SK-N-SH treated with all-trans-retinoic acid at 6 μM for 48 hours (cell line): ENCODE results near the gene BPHL.

Experiments used
- ATAC-seq: fragments of 200-7000 bp; cut with Tn5 transposase; 3 replicates; pipeline ENCODE4 v1.9.1; 2020; ENCODE audit warnings: mild to moderate bottlenecking, moderate library complexity
- ARNTL ChIP-seq: fragments of 450-650 bp; formaldehyde crosslinking; IDR thresholded peaks from 2 replicates; pipeline ENCODE4 v1.5.0; 2020; ENCODE audit warnings: low read depth, mild to moderate bottlenecking, moderate library complexity, borderline replicate concordance
- BACH2 ChIP-seq: fragments of 250-450 bp; sonication (Bioruptor Pico); IDR thresholded peaks from 2 replicates; pipeline ENCODE4 v1.9.0; 2021; ENCODE audit warnings: mild to moderate bottlenecking, borderline replicate concordance
- CSDC2 ChIP-seq: fragments of 250-450 bp; sonication (Bioruptor Pico); IDR thresholded peaks from 2 replicates; pipeline ENCODE4 v1.5.0; 2020; ENCODE audit warnings: mild to moderate bottlenecking, moderate library complexity
- ESRRG ChIP-seq: fragments of 250-450 bp; sonication (Bioruptor Pico); IDR thresholded peaks from 2 replicates; pipeline ENCODE4 v1.6.1; 2021; ENCODE audit warnings: mild to moderate bottlenecking
- GLIS3 ChIP-seq: fragments of 250-450 bp; sonication (Bioruptor Pico); IDR thresholded peaks from 2 replicates; pipeline ENCODE4 v1.5.0; 2020; ENCODE audit warnings: mild to moderate bottlenecking, moderate library complexity
- ISL1 ChIP-seq: fragments of 250-450 bp; sonication (Bioruptor Pico); IDR thresholded peaks from 2 replicates; pipeline ENCODE4 v2.1.2; 2022; ENCODE audit warnings: mild to moderate bottlenecking, moderate library complexity
- OSR1 ChIP-seq: fragments of 250-450 bp; sonication (Bioruptor Pico); IDR thresholded peaks from 2 replicates; pipeline ENCODE4 v1.8.0; 2022; ENCODE audit warnings: moderate library complexity, mild to moderate bottlenecking, inconsistent platforms
- PPARA ChIP-seq: fragments of 250-450 bp; sonication (Bioruptor Pico); IDR thresholded peaks from 2 replicates; pipeline ENCODE4 v1.5.0; 2020; ENCODE audit warnings: mild to moderate bottlenecking, borderline replicate concordance
- RARB ChIP-seq: fragments of 250-450 bp; sonication (Bioruptor Pico); IDR thresholded peaks from 2 replicates; pipeline ENCODE4 v1.8.0; 2021; ENCODE audit warnings: mild to moderate bottlenecking, moderate library complexity
- TCF4 ChIP-seq: fragments of 250-450 bp; sonication (Bioruptor Pico); IDR thresholded peaks from 2 replicates; pipeline ENCODE4 v1.8.0; 2021; ENCODE audit warnings: mild to moderate bottlenecking, moderate library complexity, borderline replicate concordance
- TOX ChIP-seq: fragments of 250-450 bp; sonication (Bioruptor Pico); IDR thresholded peaks from 2 replicates; pipeline ENCODE4 v1.8.0; 2021; ENCODE audit warnings: mild to moderate bottlenecking, moderate library complexity, borderline replicate concordance
- ZC3H10 ChIP-seq: fragments of 250-450 bp; sonication (Bioruptor Pico); IDR thresholded peaks from 2 replicates; pipeline ENCODE4 v1.5.1; 2021; ENCODE audit warnings: mild to moderate bottlenecking, moderate library complexity
- ZFP3 ChIP-seq: fragments of 250-450 bp; sonication (Bioruptor Pico); IDR thresholded peaks from 2 replicates; pipeline ENCODE4 v1.5.0; 2020; ENCODE audit warnings: mild to moderate bottlenecking, moderate library complexity
- ZNF565 ChIP-seq: fragments of 450-650 bp; formaldehyde crosslinking; conservative IDR thresholded peaks from 2 replicates; pipeline ENCODE4 v1.5.0; 2020; ENCODE audit warnings: low read depth, mild to moderate bottlenecking, moderate library complexity
- ZNF70 ChIP-seq: fragments of 450-650 bp; formaldehyde crosslinking; IDR thresholded peaks from 2 replicates; pipeline ENCODE4 v1.5.0; 2020; ENCODE audit warnings: mild to moderate bottlenecking, moderate library complexity
- ZNF8 ChIP-seq: fragments of 450-650 bp; formaldehyde crosslinking; IDR thresholded peaks from 2 replicates; pipeline ENCODE4 v1.5.0; 2020; ENCODE audit warnings: mild to moderate bottlenecking, moderate library complexity
- TF ChIP-seq, protein P1 (sequence below): fragments of 250-450 bp; sonication (Bioruptor Pico); IDR thresholded peaks from 2 replicates; pipeline ENCODE4 v1.5.1; 2021; ENCODE audit warnings: mild to moderate bottlenecking, moderate library complexity
- TF ChIP-seq, protein P2 (sequence below): fragments of 250-450 bp; sonication (Bioruptor Pico); IDR thresholded peaks from 2 replicates; pipeline ENCODE4 v1.8.0; 2021; ENCODE audit warnings: low read depth, mild to moderate bottlenecking, moderate library complexity, borderline replicate concordance
- TF ChIP-seq, protein P3 (sequence below): fragments of 250-450 bp; sonication (Bioruptor Pico); IDR thresholded peaks from 2 replicates; pipeline ENCODE4 v1.5.1; 2020; ENCODE audit warnings: low read depth, mild to moderate bottlenecking, moderate library complexity
- TF ChIP-seq, protein P4 (sequence below): fragments of 250-450 bp; sonication (Bioruptor Pico); IDR thresholded peaks from 2 replicates; pipeline ENCODE4 v1.5.0; 2020; ENCODE audit warnings: mild to moderate bottlenecking, moderate library complexity
- TF ChIP-seq, protein P5 (sequence below): fragments of 250-450 bp; sonication (Bioruptor Pico); IDR thresholded peaks from 2 replicates; pipeline ENCODE4 v1.8.0; 2020; ENCODE audit warnings: mild to moderate bottlenecking, moderate library complexity, borderline replicate concordance

BPHL gene

DNA sequence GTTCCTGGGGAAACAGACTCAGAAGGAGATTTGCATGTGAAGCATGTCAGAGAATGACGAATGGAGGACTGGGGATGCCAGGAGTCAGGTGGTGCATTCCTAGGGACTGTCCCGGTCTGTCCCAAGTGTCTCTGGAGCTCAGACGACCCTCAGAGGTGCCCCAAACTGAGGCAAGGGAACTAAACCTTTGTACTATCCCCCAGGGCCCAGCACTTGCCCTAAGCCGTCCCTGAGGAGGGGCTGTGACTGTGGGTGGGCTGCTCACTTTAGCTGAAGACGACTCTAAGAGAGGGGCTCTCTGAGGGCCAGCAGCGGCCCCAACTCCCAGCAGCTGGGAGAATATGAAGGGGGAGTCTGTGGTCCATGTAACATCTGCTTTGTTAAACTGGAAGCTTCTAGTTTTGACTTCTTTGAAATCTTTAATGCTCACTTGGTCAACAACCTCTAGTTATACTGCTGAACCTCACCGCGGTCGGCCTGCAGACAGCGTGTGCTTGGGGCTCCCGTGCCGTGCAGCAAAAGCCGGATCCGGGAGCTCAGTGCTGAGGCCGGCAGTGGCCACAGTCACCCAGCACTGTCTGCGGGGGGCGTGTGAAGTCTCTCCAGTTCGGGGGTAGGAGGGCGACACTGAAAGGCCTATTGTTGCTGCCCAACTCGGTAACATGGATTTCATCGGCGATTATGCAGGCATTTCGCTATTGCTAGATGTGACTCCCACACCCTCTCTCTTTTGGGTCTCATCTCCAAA is 74.8 kb downstream of the BPHL start:
- TF ChIP-seq ZNF565 (no peak), CSDC2 (CRISPR knock-in tag) (no peak), RARB (CRISPR knock-in tag) (no peak), PPARA (no peak), ESRRG (no peak), ARNTL (CRISPR knock-in tag) (no peak), GLIS3 (no peak), ZC3H10 (CRISPR knock-in tag) (no peak), TCF4 (CRISPR knock-in tag) (no peak), ZFP3 (CRISPR knock-in tag) (no peak)
- TF ChIP-seq, protein P1, sequence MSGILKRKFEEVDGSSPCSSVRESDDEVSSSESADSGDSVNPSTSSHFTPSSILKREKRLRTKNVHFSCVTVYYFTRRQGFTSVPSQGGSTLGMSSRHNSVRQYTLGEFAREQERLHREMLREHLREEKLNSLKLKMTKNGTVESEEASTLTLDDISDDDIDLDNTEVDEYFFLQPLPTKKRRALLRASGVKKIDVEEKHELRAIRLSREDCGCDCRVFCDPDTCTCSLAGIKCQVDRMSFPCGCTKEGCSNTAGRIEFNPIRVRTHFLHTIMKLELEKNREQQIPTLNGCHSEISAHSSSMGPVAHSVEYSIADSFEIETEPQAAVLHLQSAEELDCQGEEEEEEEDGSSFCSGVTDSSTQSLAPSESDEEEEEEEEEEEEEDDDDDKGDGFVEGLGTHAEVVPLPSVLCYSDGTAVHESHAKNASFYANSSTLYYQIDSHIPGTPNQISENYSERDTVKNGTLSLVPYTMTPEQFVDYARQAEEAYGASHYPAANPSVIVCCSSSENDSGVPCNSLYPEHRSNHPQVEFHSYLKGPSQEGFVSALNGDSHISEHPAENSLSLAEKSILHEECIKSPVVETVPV, result no peak
- TF ChIP-seq, protein P2, sequence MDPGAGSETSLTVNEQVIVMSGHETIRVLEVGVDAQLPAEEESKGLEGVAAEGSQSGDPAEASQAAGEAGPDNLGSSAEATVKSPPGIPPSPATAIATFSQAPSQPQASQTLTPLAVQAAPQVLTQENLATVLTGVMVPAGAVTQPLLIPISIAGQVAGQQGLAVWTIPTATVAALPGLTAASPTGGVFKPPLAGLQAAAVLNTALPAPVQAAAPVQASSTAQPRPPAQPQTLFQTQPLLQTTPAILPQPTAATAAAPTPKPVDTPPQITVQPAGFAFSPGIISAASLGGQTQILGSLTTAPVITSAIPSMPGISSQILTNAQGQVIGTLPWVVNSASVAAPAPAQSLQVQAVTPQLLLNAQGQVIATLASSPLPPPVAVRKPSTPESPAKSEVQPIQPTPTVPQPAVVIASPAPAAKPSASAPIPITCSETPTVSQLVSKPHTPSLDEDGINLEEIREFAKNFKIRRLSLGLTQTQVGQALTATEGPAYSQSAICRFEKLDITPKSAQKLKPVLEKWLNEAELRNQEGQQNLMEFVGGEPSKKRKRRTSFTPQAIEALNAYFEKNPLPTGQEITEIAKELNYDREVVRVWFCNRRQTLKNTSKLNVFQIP (CRISPR knock-in tag), result no peak
- TF ChIP-seq, protein P3, sequence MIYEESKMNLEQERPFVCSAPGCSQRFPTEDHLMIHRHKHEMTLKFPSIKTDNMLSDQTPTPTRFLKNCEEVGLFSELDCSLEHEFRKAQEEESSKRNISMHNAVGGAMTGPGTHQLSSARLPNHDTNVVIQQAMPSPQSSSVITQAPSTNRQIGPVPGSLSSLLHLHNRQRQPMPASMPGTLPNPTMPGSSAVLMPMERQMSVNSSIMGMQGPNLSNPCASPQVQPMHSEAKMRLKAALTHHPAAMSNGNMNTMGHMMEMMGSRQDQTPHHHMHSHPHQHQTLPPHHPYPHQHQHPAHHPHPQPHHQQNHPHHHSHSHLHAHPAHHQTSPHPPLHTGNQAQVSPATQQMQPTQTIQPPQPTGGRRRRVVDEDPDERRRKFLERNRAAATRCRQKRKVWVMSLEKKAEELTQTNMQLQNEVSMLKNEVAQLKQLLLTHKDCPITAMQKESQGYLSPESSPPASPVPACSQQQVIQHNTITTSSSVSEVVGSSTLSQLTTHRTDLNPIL (CRISPR knock-in tag), result no peak
- TF ChIP-seq, protein P4, sequence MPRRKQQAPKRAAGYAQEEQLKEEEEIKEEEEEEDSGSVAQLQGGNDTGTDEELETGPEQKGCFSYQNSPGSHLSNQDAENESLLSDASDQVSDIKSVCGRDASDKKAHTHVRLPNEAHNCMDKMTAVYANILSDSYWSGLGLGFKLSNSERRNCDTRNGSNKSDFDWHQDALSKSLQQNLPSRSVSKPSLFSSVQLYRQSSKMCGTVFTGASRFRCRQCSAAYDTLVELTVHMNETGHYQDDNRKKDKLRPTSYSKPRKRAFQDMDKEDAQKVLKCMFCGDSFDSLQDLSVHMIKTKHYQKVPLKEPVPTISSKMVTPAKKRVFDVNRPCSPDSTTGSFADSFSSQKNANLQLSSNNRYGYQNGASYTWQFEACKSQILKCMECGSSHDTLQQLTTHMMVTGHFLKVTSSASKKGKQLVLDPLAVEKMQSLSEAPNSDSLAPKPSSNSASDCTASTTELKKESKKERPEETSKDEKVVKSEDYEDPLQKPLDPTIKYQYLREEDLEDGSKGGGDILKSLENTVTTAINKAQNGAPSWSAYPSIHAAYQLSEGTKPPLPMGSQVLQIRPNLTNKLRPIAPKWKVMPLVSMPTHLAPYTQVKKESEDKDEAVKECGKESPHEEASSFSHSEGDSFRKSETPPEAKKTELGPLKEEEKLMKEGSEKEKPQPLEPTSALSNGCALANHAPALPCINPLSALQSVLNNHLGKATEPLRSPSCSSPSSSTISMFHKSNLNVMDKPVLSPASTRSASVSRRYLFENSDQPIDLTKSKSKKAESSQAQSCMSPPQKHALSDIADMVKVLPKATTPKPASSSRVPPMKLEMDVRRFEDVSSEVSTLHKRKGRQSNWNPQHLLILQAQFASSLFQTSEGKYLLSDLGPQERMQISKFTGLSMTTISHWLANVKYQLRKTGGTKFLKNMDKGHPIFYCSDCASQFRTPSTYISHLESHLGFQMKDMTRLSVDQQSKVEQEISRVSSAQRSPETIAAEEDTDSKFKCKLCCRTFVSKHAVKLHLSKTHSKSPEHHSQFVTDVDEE, result no peak
- TF ChIP-seq, protein P5, sequence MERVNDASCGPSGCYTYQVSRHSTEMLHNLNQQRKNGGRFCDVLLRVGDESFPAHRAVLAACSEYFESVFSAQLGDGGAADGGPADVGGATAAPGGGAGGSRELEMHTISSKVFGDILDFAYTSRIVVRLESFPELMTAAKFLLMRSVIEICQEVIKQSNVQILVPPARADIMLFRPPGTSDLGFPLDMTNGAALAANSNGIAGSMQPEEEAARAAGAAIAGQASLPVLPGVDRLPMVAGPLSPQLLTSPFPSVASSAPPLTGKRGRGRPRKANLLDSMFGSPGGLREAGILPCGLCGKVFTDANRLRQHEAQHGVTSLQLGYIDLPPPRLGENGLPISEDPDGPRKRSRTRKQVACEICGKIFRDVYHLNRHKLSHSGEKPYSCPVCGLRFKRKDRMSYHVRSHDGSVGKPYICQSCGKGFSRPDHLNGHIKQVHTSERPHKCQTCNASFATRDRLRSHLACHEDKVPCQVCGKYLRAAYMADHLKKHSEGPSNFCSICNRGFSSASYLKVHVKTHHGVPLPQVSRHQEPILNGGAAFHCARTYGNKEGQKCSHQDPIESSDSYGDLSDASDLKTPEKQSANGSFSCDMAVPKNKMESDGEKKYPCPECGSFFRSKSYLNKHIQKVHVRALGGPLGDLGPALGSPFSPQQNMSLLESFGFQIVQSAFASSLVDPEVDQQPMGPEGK (CRISPR knock-in tag), result no peak
- ATAC-seq, result no peak

DNA sequence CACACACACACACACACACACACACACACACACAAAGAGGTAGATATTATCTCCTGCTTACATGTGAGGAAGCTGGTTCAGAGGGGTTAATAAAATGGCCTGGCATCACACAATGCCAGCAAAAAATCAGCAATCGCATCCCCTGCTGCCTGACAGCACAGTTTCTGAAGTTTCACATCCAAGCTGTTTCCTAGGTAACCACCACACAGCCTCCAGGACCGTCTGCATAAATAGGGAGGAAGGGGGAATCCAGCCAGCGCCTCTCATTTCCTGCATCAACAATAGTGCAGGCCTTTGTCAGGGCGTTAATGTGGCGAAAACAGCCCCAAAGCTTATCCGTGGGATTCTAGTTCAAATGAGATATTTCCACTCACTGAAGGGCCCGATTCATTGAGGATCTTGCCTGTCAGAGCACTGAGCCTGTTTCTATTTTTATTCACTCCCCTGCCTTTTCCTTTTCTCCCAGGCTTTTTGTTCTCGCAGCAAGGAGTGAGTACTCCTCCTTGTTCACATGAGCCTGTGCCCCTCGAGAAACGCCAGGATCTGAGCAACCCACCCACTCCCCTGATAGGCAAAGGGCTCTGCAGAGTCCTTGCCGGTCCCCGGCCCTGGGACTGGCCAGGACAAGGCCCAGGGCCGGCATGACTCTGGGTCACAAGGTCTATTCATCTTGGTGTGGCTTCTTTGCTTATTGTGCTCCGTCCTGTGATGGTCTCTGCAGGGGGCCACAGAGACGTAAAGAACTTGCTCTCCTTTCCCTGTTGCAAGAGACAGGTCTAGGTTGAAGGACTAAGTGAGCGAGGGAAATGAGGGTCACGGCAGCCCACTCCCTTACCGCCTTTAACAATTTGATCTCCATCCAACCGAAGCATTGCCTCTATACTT is 76.3 kb downstream of the BPHL start:
- peak; percentile 73 for ATAC-seq
- TF ChIP-seq ZNF70 (CRISPR knock-in tag), result no peak
- no peak for TF ChIP-seq TOX (CRISPR knock-in tag)
- TF ChIP-seq GLIS3, result no peak
- TF ChIP-seq ISL1 (CRISPR knock-in tag), result no peak
- no peak for TF ChIP-seq ZNF8
- TF ChIP-seq ZC3H10 (CRISPR knock-in tag), result no peak
- no peak for TF ChIP-seq OSR1 (CRISPR knock-in tag)
- TF ChIP-seq ARNTL (CRISPR knock-in tag), result no peak
- TF ChIP-seq ZFP3 (CRISPR knock-in tag), result no peak
- TF ChIP-seq ZNF565, result no peak
- no peak for TF ChIP-seq PPARA
- TF ChIP-seq, protein P5 (CRISPR knock-in tag), result no peak
- TF ChIP-seq, protein P3 (CRISPR knock-in tag), result no peak
- no peak for TF ChIP-seq TCF4 (CRISPR knock-in tag)
- TF ChIP-seq BACH2 (CRISPR knock-in tag), result no peak
